Mucosa of descending colon (tissue), 3 donors: ENCODE measurements around the gene ZNF563. TPM values are rescaled to one million over a fixed set of nuclear protein-coding genes. Genes with fewer than 3 reads are reported as not detected.

ENCODE experiments used
- ATAC-seq: fragments of 200-7000 bp; cut with Tn5 transposase; one replicate; pipeline ENCODE4 v1.9.1; 2020; ENCODE audit warnings: mild to moderate bottlenecking, moderate library complexity
- DNase-seq, 3 donors: peaks; one replicate each; pipeline ENCODE4 v3.0.0-alpha.2; 2020
- H3K36me3 ChIP-seq: fragments of 200-600 bp; one replicate; pipeline ENCODE4 v1.8.0; 2021; ENCODE audit warnings: low read depth, mild to moderate bottlenecking
- H3K4me1 ChIP-seq: fragments of 200-600 bp; one replicate; pipeline ENCODE4 v1.8.0; 2021; ENCODE audit warnings: low read depth, mild to moderate bottlenecking
- H3K4me3 ChIP-seq: fragments of 200-600 bp; one replicate; pipeline ENCODE4 v1.8.0; 2021; ENCODE audit warnings: mild to moderate bottlenecking
- H3K9me3 ChIP-seq: fragments of 200-600 bp; one replicate; pipeline ENCODE4 v1.8.0; 2021; ENCODE audit warnings: mild to moderate bottlenecking
- intact Hi-C, 2 donors: fragments of 100-400 bp; cut with DNase I in 1 of 2; cut with micrococcal nuclease in 1 of 2; formaldehyde crosslinking; loops; one replicate each; pipeline versions ENCODE4 v1.11.0 to v1.11.1; 2022; cut with DNase I, micrococcal nuclease
- total RNA-seq, 3 donors: library from RNA; stranded (reverse); fragmentation: NEBNext Ultra II Directional in 2 of 3; extraction: Animal tissue kit (Norgen Biotek cat#: 25700) in 2 of 3; gene quantifications; one replicate each; pipeline versions ENCODE4 v1.2.1 to v1.2.4, GENCODE V29; 2021 to 2023
- TF ChIP-seq, protein P1 (sequence below): fragments of 200-600 bp; IDR thresholded peaks from one replicate; pipeline ENCODE4 v1.8.0; 2022; ENCODE audit warnings: antibody characterized with exemption, mild to moderate bottlenecking
- donor health status: DM: no; HTN: no; CAD: no; lungs with moderate emphysema.
- donor health status: DM: no; HTN: no; CAD: no.
- donor health status: DM: no; HTN: yes; CAD: no.

ZNF563 gene
- total RNA-seq, 3 donors from 2014 or later, result 2.7 to 4.1 (median 4.0) TPM

- intact Hi-C loops, result no loop called here
- TF ChIP-seq, protein P1, sequence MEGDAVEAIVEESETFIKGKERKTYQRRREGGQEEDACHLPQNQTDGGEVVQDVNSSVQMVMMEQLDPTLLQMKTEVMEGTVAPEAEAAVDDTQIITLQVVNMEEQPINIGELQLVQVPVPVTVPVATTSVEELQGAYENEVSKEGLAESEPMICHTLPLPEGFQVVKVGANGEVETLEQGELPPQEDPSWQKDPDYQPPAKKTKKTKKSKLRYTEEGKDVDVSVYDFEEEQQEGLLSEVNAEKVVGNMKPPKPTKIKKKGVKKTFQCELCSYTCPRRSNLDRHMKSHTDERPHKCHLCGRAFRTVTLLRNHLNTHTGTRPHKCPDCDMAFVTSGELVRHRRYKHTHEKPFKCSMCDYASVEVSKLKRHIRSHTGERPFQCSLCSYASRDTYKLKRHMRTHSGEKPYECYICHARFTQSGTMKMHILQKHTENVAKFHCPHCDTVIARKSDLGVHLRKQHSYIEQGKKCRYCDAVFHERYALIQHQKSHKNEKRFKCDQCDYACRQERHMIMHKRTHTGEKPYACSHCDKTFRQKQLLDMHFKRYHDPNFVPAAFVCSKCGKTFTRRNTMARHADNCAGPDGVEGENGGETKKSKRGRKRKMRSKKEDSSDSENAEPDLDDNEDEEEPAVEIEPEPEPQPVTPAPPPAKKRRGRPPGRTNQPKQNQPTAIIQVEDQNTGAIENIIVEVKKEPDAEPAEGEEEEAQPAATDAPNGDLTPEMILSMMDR, result no peak
- H3K9me3 ChIP-seq, result peaks cover 57% of the 10 kb centered on the region
- H3K4me3 ChIP-seq, result no peak overlapping the region
- DNase-seq (no peak), ATAC-seq (no peak)
- no peaks in the 10 kb centered on the region for H3K4me1 ChIP-seq
- H3K36me3 ChIP-seq, result no peaks in the 10 kb centered on the region
These were observed 11.8 kb upstream of the ZNF563 start for GRCh38 chr19:12345197-12345596.

DNA sequence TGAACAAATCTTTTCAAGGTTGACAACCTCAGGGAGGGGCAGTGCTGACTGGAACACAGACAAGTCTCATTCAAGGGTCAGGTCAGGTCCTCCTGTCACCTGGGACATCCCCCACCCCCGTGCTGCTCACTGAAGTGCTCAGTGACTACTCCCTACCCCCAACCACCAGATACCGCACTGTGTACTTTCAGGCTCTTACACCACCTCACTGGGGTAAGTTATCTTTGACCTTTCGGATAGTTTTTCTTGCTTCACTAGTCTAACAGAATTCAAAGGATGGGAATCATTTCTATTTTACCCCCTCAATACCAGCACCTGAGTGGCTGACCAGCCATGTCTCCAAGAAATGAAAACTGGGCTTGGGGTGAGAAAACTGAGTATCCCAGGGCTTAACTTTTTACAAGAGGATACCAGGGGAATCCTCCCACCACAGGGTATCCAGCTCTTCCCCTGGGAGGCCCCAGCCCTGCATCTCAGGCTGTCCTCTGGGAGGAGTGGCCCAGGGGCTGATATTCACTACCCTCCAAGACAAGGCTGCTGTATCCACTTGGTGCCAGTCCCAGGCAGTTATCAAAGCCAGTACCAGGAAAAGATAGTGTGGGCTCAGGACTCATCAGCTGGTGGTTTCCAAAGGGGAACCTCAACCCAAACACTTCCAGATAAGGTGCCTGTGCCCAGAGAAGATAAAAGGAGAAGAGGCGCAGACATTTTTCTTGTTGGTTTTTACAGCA is 2.1 kb downstream of the ZNF563 start:
- TF ChIP-seq, protein P1, result no peak
- H3K36me3 ChIP-seq, result no peaks in the 10 kb centered on the region
- peaks cover 24% of the 10 kb centered on the region for H3K4me1 ChIP-seq
- intact Hi-C loops, result no loop called here
- H3K9me3 ChIP-seq, result no peaks in the 10 kb centered on the region
- H3K4me3 ChIP-seq, result no peak overlapping the region
- DNase-seq, result no peak
- no peak for ATAC-seq

GRCh38 chr19:12330340-12330739 is 3.1 kb downstream of the ZNF563 start:
- H3K4me3 ChIP-seq, result no peak overlapping the region
- H3K36me3 ChIP-seq, result no peaks in the 10 kb centered on the region
- TF ChIP-seq, protein P1, result no peak
- DNase-seq (peak in 1 of 3 donors; percentile 17), ATAC-seq (peak; percentile 48)
- H3K9me3 ChIP-seq, result no peaks in the 10 kb centered on the region
- intact Hi-C loops, result no loop called here
- peaks cover 24% of the 10 kb centered on the region for H3K4me1 ChIP-seq

DNA sequence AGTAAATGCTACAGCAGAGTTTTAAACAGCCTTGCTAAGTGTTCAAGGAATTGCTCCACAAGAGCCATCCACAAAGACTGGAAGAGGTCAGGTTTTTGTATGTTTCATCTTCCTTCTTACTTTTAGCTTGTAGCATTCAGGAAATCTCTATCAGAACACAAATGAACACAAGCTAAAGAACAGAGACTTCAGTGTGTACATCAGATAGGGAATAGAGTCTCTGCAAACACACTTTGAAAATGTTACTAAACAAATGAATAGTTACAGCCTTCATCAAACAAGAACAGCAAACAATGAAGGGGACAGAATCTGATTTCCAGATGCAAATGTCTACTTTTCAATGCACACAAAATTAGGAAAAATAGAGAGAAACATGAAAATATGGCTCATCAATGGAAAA is 7.7 kb downstream of the ZNF563 start:
- no peaks in the 10 kb centered on the region for H3K36me3 ChIP-seq

DNA sequence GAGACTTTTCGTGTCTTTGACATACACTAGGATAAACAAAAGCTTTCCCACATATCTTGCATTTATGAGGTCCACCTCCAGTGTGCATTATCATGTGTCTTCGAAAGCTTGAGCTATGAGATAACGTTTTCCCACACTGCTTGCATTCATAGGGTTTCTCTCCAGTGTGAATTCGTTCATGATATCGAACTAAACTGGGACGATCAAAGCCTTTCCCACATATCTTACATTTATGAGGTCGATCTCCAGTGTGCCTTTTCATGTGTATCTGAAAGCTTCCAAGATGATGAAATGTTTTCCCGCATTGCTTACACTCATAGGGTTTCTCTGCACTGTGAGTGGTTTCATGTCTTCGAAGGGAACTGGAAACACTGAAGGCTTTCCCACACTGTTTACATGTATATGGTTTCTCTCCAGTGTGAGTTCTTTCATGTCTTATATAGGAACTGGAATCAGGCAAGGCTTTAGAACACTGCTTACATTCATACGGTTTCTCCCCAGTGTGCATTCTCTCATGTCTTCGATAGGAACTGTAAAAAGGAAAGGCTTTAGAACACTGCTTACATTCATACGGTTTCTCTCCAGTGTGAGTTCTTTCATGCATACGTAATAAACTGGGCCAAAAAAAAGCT is 14.5 kb downstream of the ZNF563 start:
- TF ChIP-seq, protein P1, result no peak
- no peak overlapping the region for H3K4me3 ChIP-seq
- H3K36me3 ChIP-seq, result peaks cover 8% of the 10 kb centered on the region
- ATAC-seq (no peak), DNase-seq (no peak)
- peaks cover 35% of the 10 kb centered on the region for H3K9me3 ChIP-seq
- no peaks in the 10 kb centered on the region for H3K4me1 ChIP-seq
- intact Hi-C loops, result no loop called here

More for the DNA sequence above, 7.7 kb downstream of the ZNF563 start:
- H3K4me1 ChIP-seq, result peaks cover 12% of the 10 kb centered on the region
- no peak for ATAC-seq
- intact Hi-C loops, result no loop called here
- no peak for DNase-seq
- peaks cover 13% of the 10 kb centered on the region for H3K9me3 ChIP-seq
- TF ChIP-seq, protein P1, result no peak
- no peak overlapping the region for H3K4me3 ChIP-seq
